ENCODE measurements around the gene DNAAF1.

The DNAAF1 gene

GRCh38 chr16:84132527-84133285 is 12.4 kb upstream of the DNAAF1 start:
- CTCF ChIA-PET = interaction anchor here (0.7 to 1.2 kb wide), 4 partner anchors 54 to 174 kb away, joined by 3 to 6 read pairs (median 4); partner anchors contain the start of genes ADAD2 and TAF1C
- Histone ChIP-seq H3K27ac (ENCODE audit: extremely low read depth, low read depth, low read length) (no peak overlapping the region), H3K4me3 (ENCODE audit: low read depth, low read length) (no peak overlapping the region), H3K36me3 (ENCODE audit: control insufficient read depth in 2 of 2, insufficient read depth in 1 of 2, low read length in 2 of 2) (peaks cover 10 to 29% of the 10 kb centered on the region in 2 experiments), H3K9me3 (ENCODE audit: control insufficient read depth, insufficient read depth, low read depth, low read length) (no peaks in the 10 kb centered on the region), H3K4me1 (ENCODE audit: control insufficient read depth, insufficient read depth, low read length) (no peaks in the 10 kb centered on the region)
- POLR2A ChIA-PET = interaction anchor here (0.9 kb wide), 1 partner anchor 16 kb away, joined by 5 read pairs; the partner anchor contains the start of gene MBTPS1
- no peak for TF ChIP-seq HOXC10 (CRISPR knock-in tag; IDR thresholded peaks at IDR 0.05)
- no peak for TF ChIP-seq ZNF169 (tag by site-specific recombination; IDR thresholded peaks at IDR 0.05)
- no peak for TF ChIP-seq ZFP3 (tag by site-specific recombination; IDR thresholded peaks at IDR 0.05; ENCODE audit: low read depth)
- no peak for TF ChIP-seq ZNF610 (tag by site-specific recombination; IDR thresholded peaks at IDR 0.05; ENCODE audit: borderline replicate concordance)
- TF ChIP-seq ZNF426 (tag by site-specific recombination; IDR thresholded peaks at IDR 0.05) = no peak
- no peak for TF ChIP-seq GLI2 (tag by site-specific recombination; IDR thresholded peaks at IDR 0.05; ENCODE audit: borderline replicate concordance, low read depth)
- TF ChIP-seq ZNF324 (tag by site-specific recombination; IDR thresholded peaks at IDR 0.05) = no peak
- no peak for TF ChIP-seq ZNF140 (tag by site-specific recombination; IDR thresholded peaks at IDR 0.05)
- TF ChIP-seq ZSCAN4 (tag by site-specific recombination; IDR thresholded peaks at IDR 0.05) = no peak
- TF ChIP-seq BCL11B (tag by site-specific recombination; IDR thresholded peaks at IDR 0.05; ENCODE audit: low read depth) = no peak

DNA sequence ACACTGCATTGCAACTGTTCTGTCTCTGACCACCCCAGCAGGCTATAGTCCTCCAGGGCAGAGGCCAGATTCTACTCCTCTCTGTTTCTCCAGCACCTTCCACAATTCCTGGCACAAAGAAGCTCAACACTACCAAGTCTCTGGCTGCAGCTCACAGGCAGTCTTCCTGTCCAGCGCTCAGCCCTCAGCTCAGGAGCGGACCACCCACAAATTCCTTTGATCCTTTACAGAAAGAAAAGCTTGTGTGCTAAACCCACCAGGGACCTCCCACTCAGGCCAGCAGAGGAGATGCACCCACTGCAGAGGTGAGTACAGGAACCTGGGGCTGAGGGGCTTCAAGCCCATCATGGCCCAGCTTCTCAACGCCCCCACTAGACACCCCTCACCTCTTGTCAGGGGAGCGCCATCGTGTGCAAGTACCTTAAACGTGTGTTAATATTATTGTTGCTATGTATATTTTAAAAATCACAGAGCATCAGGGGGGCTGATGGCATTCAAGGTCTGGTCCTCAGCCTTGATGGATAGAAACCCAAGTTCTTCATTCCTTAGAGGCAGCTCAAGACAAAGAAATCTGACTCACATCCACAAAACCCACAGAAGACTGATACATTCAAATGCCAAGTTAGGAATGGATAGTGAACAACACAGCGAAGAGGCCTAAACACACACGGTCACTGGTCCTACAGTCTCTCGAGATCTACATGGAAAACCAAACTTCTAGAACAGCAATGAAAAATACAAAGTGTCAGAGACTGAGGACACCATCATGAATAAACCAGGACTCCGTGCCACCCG is 8.6 kb upstream of the DNAAF1 start:
- peaks cover 7% of the 10 kb centered on the region; the same call in 1 of the 2 replicates for H3K4me1 ChIP-seq (ENCODE audit: control insufficient read depth, insufficient read depth, low read length)
- no peak overlapping the region for H3K4me3 ChIP-seq (ENCODE audit: low read depth, low read length)
- H3K36me3 ChIP-seq (ENCODE audit: control insufficient read depth in 2 of 2, insufficient read depth in 1 of 2, low read length in 2 of 2) = no peaks in the 10 kb centered on the region
- ChIA-PET CTCF (interaction anchor here (0.8 to 1.2 kb wide), 2 partner anchors 39 to 348 kb away, joined by 3 read pairs; no protein-coding TSS in a partner anchor), POLR2A (interaction anchor here (1.8 kb wide), 1 partner anchor 20 kb away, joined by 6 read pairs; the partner anchor contains the start of gene MBTPS1)
- H3K27ac ChIP-seq (ENCODE audit: extremely low read depth, low read depth, low read length) = no peak overlapping the region
- TF ChIP-seq ZBTB7A (tag by site-specific recombination; IDR thresholded peaks at IDR 0.05; ENCODE audit: low read depth) = no peak
- no peak for TF ChIP-seq ZNF133 (tag by site-specific recombination; IDR thresholded peaks at IDR 0.05)
- TF ChIP-seq PRDM1 (tag by site-specific recombination; IDR thresholded peaks at IDR 0.05) = no peak
- no peak for TF ChIP-seq FEZF1 (tag by site-specific recombination; IDR thresholded peaks at IDR 0.05)
- TF ChIP-seq ZNF501 (tag by site-specific recombination; IDR thresholded peaks at IDR 0.05) = no peak
- no peak for TF ChIP-seq ZNF274 (IDR thresholded peaks at IDR 0.05; ENCODE audit: low read length)
- TF ChIP-seq ZNF274 (tag by site-specific recombination; IDR thresholded peaks at IDR 0.05; ENCODE audit: borderline replicate concordance) = no peak
- TF ChIP-seq, protein P1, sequence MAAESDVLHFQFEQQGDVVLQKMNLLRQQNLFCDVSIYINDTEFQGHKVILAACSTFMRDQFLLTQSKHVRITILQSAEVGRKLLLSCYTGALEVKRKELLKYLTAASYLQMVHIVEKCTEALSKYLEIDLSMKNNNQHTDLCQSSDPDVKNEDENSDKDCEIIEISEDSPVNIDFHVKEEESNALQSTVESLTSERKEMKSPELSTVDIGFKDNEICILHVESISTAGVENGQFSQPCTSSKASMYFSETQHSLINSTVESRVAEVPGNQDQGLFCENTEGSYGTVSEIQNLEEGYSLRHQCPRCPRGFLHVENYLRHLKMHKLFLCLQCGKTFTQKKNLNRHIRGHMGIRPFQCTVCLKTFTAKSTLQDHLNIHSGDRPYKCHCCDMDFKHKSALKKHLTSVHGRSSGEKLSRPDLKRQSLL (tag by site-specific recombination; IDR thresholded peaks at IDR 0.05) = no peak
- no peak for TF ChIP-seq ZNF214 (tag by site-specific recombination; IDR thresholded peaks at IDR 0.05; ENCODE audit: borderline replicate concordance)
- no peaks in the 10 kb centered on the region for H3K9me3 ChIP-seq (ENCODE audit: control insufficient read depth, insufficient read depth, low read depth, low read length)
